Activated CD4-positive, alpha-beta T cell treated with anti-CD3 and anti-CD28 coated beads, Interleukin-2, Interleukin-4, amounts not matched to agents 100 ng/mL and 50 ng/mL, durations not matched to agents 16 hours and 8 hours (primary cell): ENCODE measurements around the gene FAM83F.
"Not testable (repeated sequence)": the region's sequence is repeated elsewhere in the genome, so short reads cannot be mapped to it uniquely, and the experiment has no call there.

ENCODE experiments used
- DNase-seq: peaks from one replicate; pipeline ENCODE4 v3.0.0-alpha.2; 2020; ENCODE audit warnings: low spot score

The FAM83F gene

DNA sequence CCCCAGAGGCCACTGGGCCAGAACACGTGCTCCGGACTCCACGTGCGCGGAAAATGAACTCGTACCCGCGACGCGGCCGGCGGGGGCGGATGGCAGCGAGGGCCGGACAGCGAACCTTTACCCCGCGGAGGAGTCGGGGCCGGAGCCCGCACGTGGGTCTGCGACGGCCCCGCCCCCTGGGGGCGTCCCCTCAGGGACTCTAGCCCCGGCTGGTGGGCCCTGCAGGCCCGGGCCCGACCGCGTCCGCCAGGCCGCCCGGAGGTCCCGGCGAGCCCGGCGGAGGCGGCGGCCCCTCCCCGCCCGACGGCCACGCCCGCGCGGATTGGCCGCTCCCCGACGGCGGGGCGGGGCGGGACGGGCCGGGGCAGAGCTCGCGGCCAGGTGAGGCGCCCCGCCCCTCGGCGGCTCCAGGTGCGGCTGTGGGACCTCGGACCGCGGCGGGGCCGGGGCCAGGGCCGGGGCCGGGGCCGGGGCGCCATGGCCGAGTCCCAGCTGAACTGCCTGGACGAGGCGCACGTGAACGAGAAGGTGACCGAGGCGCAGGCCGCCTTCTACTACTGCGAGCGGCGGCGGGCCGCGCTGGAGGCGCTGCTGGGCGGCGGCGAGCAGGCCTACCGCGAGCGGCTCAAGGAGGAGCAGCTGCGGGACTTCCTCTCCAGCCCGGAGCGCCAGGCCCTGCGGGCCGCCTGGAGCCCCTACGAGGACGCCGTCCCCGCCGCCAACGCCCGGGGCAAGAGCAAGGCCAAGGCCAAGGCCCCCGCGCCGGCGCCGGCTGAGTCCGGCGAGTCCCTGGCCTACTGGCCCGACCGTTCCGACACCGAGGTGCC, at the start of gene FAM83F:
TSS of gene FAM83F (plus strand) at position 389 of the 827 bp plus-strand sequence. CDS start at position 478, 89 bp downstream.
- no peak for DNase-seq

DNA sequence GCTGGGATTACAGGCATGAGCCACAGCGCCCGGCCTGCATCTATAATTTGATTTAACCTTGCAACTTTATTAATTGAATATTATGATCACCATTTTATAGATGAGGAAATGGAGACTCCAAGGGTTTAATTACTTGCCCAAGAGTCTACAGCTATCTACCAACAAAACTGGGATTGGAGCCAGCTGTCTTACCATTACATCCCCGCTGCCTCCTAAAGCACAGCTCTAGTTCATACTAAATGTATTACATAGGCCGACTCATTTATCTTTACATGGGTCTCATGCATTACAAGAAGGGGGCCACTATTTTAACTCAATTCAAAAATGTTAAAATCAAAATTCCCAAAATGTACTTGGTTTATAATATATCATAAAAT, 48.6 kb upstream of the FAM83F start:
- DNase-seq = no peak

DNA sequence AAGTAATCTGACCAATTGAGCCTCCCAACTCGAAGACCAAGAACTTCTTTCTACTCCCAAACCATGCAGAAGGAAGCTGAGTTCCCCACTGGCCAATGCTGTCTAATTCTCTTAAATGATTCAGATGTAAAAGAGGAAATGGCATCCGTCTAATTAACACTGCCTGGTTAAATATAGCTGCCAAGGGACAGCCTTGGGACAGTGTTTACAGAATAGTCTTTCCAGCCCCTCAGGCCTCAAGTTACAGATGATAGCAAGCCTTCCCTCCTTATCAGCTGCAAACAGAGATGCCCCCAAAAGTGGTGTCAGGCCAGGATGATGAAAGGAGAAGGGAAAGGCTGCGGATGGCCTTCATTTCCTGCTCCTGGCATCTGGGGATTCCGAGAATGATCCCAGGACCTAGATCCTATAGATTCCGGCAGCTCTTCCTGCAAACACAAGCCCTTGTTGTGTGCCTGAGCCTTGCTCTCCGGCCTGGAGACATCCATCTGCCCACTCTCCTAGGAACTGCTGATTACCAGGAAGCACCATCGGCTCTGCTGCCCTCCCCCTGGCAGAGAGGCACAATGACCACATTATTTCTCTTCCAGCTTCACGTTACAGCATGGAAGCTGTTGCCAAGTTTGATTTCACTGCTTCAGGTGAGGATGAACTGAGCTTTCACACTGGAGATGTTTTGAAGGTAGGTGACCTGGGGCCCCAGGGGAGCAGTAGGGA, 48.1 kb upstream of the FAM83F start:
- DNase-seq = no peak

DNA sequence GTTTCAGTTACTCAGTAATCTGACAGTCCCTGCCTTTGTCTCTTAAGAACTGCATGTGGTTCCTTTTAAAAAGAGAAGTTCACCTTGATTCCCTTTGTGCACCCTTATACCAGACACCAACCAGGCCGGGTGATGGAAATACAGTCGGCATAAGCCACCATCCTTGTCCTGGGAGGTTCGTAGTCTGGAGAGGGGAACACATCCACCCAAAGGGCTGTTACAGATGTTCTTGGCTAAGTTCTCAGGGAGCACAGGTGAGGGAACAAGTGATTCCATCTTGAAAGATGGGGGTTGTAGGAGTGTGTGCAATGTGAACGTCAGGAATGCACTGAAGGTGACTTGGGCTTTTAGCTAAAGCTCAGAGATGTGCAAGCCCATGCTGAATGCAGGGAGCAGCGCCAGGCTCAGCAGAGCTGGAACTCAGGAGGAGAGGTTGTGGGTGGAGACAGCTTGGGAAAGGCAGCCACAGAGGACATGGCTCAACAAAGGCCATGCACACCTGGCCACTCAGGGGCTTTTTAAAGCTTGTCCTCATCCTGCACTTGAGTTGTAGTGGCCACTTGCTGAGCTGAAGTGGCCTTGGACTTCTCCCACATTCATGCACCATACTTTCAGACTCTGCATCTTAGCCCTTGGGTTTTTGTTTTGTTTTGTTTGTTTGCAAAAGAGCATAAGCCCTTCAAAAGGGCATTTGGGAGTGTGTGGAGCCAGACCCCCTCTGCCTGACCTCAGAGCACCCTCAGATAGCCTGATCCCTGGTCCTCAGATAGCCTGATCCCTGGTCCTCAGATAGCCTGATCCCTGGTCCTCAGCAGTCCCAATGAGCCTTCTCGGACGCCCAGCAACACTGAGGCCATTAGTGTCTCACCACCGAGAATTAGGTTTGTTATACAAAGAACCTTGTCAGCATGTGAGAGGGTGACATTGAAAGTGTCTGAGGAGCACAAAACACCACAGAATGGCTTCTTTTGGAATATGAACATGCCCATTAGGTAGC, 47.2 kb upstream of the FAM83F start:
- DNase-seq = no peak

DNA sequence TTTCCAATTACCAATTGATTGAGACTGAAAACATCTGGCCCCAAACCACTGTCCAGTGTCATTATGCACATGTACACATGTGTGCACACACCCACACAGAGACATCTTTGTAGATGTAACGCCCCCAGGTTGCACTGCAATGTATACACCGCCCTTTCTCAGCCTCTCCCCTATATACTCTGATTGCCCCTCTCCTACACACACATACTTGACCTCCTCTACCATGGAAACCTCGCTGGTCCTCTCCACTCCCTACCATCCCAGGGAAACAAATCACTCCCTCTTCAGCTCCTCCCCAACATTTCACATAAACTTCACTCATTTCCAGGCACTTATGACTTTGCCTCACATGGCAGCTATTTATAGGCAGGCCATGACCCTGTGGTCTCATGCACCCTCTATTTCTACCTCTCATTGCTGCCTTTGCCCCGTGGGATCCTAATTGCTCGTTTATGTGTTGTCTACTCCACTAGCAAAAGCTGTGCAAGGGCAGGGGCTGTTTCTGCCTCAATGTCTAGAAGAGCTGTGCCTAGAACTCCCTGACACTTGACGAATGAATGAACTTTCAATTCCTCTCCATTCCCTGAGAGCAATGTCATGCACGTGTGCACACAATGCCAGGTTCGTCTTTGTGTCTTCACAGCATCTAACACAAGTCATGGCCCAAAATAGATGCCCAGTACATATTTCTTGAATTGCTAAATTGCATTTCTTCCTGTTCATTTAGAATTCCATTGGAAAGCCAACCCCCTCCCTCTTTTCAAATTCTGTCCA, 44.6 kb upstream of the FAM83F start:
- no peak for DNase-seq

DNA sequence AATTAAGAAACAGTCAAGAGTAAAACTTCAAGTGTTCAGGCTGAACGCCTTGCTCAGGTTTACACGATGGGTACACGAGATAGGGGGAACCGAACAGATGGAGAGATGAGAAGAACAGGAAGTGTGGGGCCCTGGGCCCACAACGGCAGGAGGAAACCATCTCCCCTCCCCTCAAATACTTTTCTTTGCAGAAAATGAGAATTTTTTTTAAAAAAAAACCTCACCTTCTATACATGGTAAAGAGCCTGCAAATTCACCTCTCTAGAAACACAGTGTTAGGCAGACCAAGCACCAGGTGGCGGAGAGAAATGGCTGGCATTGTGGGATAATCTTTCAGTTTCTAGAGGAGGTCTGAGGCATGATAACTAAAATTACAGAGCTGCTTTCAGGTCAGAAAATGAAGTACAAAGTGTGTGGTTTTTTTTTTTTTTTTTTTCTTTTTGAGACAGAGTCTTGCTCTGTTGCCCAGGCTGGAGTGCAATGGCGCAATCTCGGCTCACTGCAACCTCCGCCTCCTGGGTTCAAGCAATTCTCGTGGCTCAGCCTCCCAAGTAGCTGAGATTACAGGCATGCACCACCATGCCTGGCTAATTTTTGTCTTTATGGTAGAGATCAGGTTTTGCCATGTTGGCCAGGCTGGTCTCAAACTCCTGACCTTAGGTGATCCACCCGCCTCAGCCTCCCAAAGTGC, 43.0 kb upstream of the FAM83F start:
- not testable (repeated sequence) for DNase-seq

DNA sequence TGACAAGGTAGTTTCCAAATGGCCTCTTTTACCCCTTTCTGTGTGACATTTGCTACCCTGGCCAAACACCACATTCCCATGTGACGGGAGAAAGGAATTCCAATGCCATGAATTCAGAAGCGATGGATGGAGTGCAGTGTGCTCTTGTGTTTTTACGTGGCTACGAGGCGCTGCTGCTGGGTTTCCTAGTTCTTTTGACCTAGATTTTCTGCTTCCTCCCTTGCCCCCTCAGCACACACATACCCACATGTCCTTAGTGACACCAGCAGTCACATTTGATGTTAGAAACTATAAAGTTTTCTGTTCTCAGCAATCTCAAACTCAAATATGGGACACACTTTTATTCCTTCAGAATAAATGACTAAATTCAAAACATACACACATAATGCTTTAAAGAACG, 42.4 kb upstream of the FAM83F start:
- DNase-seq = no peak

DNA sequence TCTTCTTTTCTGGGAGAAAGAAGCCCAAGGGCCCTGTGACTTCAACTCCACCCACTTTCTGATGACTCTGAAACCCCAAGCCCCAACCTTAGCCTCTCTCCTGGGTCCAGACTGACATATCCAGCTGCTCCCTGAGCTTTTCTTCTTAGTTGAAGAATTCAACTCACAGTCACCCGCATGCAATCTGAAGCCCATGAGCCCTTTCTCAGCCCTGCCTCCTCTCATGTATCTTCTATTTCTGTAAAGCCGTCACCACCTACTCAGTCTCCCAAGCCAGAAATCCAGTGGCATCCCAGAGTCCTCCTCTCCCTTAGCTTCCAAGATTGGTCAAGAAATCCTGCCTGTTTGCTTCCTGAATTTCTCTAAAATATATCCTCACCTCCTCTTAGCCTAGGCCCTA, 41.7 kb upstream of the FAM83F start:
- no peak for DNase-seq

DNA sequence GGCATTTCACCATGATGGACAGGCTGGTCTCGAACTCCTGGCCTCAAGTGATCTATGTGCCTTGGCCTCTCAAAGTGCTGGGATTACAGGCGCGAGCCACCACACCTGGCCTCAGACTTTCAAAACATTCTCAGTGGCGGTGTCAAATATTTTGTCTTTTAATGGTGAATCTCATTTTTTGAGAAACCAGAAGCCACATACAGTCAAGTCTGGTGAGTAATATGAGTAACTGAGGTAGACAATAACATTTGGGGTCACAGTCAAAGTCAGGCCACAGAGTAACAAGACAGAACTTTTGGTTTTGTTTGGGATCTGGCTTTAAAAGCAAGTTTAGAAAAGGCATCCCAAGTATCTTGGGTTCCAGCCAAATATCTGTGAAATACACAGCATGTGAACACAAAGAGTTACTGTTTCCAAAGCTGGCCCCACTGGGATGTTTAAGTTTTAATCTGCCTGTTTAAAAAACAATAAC, 40.1 kb upstream of the FAM83F start:
- no peak for DNase-seq

DNA sequence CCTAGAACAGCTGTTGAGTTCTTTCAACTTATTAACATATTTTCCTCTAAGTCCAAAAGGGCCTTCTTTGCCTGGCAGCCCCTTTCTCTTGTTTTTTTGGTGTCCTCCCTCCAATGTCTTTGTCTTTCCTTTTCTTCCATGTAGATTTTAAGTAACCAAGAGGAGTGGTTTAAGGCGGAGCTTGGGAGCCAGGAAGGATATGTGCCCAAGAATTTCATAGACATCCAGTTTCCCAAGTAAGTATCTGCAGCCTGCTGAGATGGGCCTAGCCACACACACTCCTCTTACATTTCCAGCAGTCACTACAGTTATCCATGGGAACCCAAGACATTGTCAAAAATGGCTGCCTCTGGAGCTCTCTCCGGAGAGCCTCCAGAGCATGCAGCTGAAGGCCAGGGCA, 39.1 kb upstream of the FAM83F start:
- DNase-seq = no peak

DNA sequence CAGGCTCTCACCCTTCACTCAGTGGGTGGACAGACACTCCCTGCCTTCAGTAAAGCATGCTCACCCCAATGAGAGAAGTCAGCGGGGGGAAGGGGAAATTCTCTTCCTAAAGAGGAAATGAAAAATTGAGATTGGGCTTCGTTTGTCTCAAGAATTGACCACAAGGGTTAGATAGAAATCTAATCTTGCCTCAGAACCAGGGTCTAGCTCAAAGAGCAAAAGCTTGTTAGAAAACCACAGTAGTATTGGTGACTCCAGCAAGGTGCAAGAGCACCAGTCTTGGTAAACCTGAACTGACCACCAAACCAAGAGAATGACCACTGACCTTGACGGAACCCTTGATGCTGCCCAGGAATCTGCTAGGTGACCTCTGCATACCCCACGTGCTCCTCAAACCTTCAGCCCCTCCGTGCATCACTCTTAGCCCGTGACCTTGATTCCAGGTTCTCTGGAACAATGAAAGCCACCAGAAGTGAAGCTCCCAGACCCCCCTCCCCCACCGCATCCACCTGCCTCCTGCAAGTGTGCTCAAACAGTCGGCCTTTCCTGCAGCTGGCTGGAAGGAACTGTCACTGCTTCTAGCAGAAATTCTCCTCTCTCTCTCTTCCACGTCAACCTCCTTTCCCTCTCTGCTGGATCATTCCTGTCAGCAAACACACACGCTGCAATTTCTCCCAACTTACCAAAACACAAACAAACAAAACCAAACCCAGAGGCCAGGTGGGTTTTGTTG, 37.7 kb upstream of the FAM83F start:
- DNase-seq = peak; percentile 22

DNA sequence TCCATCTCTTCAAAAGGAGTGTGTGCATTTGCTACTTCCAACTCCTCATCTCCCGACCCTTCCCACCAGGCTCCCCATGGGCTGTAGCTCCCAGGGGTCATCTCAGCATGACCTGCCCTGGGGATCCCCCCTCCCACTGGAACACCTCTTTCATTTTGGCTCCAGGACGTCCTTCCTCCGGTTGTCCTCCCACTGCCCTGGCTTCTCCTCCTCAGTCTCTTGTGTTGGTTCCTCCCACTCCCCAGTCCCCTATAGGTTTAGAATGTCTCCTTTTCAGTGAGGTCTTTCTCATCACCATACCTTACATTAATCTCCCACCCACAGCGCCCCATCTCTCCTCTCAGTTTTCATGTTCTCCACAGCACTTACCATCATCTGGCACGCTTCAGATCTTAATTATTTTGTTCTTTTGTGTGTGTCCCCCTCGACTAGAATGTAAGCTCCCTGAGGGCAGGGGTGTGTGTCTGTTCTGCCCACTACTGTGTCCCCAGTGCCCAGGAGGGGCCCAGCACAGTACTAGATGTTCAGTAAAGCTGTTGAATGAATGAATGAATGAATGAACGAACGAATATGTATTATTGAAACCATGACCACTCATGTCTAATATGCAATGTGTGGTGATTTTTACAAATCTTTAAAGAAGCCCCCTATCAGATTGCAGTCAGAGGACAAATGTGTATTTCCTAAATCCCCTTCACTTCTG, 36.6 kb upstream of the FAM83F start:
- no peak for DNase-seq

DNA sequence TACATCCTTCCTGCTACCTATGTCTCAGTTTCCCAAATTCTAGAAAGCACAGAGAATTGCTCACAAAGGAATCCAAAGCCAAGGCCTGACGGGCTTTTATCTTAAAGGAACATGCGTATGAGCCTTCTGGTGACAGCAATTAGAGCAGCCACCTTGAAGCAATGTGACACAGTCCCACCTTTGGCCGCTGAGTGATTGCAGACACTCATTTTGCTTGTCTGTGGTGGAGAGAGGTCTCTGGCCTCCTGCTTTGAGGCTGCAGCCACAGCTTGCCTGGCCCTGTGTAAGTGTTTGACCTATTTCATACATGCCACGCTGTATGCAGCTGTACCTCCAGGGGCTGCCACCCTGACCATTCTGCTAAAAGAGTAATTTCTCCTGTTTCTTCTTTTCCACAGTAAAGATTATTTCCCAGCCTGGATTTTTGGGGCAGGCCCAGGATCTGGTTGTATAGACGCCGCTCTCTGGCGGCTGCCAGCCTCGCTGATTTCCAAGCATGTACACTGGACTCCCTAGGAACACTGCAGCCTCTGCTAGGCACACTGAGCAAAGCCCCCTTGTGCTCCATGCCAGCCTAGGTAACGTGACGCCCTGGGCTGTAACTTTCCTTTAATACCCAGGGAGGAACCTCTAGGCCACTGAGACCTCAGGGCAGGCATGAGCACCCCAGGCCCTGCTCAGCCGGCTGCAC, 35.7 kb upstream of the FAM83F start:
- no peak for DNase-seq

DNA sequence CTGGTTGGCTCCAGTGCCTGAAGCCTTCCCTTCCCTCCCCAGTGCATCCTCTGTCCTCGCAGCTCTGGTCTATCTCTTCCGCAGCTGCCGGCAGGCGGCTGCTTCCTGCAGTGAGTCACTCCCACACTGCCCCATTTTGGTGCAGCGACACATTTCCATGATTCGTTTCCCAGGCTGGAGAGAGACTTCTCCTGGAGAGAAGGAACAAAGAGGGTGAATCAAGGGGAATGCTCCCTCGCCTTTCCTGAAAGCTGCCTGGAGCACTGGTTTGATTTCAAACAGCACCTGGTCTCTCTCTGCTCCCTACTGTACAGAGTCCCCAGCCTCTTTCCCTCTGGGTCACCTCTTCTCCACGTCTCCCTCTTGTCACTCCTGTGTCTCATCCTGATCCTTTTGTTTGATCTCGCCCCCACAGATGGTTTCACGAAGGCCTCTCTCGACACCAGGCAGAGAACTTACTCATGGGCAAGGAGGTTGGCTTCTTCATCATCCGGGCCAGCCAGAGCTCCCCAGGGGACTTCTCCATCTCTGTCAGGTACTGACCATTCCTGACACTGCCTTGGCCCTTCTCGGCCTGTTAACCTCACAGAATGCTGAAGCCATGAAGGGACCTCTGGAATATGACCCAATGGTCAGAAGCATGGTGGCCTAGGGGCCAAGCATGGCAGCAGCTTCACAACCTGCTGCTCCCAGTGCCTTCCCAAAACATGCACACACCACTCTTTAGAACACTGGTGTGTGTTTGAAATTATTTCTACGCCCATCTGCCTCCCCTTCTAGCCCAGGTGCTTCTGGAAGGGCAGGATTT, 34.9 kb upstream of the FAM83F start, which contains the start of gene TMA7B:
TSS of gene TMA7B (plus strand) at position 758 of the 808 bp plus-strand sequence. CDS start 3,978 bp downstream, outside the sequence.
- DNase-seq = no peak

DNA sequence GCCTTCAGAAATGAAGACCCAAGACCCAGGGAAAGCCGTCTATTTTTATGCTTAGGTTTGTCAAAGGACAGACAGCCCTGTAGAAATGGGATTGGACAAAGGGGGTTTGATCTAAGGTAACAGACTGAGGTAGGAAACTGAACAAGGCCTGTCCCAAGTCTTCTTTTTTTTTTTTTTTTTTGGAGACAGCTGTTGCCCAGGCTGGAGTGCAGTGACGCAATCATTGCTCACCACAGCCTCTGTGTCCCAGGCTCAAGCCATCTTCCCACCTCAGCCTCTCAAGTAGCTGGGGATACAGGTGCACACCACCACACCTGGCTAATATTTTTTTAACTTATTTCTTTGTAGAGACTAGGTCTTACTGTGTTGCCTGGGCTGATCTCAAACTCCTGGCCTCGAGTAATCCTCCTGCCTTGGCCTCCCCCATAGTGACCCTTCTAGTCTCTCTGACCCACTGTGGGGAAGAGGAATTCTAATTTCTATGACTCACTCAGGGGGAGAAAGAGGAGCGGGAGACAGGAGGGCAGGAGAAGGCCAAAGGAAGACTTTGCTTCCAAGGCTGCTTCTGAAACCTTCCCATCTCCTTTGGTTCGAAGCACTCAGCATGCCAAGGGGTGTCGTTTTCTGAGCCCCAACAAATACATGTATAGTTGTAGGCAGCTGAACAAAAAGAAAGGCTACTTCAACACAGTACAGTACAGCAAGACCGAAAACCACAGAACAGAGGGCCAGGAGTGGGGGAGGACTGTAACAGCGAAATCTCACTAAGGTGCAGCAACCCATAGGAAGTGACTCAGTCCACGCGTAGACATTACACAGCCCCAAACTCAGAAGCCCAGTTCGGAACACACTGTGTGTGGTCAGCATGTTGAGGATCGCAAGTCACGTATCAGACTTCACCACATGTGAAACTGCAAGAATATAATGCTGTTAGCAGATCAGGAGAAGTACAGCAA, 33.7 kb upstream of the FAM83F start:
- peak; percentile 94 for DNase-seq

DNA sequence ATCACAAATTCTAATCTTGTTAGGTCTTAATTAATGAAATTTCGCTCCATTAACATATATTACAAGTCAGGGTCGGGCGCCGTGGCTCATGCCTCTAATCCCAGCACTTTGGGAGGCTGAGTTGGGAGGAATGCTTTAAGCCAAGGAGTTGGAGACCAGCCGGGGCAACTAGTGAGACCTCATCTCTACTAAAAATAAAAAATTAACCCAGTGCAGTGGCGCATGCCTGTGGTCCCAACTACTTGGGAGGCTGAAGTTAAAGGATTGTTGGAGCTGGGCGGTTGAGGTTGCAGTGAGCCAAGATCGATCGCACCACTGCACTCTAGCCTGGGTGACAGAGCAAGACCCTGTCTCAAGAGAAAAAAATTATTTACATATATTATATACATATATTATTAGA, 32.7 kb upstream of the FAM83F start:
- no peak for DNase-seq

DNA sequence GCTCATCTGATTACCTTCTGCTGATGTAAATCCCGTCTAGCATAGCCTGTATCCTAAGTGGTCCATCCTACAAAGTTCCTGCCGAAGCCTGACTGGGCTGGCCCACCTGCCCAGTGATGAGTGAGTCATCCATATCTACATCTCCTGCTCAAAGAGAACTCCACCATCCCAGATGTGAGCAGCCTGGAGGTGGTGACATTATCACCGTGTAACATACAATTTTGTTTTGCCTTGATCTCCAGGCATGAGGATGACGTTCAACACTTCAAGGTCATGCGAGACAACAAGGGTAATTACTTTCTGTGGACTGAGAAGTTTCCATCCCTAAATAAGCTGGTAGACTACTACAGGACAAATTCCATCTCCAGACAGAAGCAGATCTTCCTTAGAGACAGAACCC, 29.0 kb upstream of the FAM83F start:
- no peak for DNase-seq
